ENCODE data around the gene ABCC4.

DNA sequence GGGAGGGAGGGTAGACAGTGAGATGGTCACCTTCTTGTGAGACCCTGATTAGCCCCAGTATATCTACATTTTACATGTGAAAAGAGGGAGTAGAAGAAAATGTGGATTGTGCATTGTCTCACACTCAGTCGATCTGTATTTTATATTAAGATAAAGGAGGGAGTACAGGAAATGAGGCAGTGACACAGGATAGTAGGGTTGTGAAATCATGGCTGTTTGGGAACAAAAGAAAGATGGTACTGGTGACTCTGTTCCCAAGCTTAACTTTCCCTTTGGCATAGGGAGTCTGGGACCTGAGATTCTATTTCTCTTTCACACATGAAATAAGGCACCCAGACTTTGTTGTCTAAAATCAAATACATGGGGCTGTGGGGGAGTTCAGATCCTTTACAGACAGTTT is 194.7 kb downstream of the ABCC4 start:
- TF ChIP-seq, protein P1, sequence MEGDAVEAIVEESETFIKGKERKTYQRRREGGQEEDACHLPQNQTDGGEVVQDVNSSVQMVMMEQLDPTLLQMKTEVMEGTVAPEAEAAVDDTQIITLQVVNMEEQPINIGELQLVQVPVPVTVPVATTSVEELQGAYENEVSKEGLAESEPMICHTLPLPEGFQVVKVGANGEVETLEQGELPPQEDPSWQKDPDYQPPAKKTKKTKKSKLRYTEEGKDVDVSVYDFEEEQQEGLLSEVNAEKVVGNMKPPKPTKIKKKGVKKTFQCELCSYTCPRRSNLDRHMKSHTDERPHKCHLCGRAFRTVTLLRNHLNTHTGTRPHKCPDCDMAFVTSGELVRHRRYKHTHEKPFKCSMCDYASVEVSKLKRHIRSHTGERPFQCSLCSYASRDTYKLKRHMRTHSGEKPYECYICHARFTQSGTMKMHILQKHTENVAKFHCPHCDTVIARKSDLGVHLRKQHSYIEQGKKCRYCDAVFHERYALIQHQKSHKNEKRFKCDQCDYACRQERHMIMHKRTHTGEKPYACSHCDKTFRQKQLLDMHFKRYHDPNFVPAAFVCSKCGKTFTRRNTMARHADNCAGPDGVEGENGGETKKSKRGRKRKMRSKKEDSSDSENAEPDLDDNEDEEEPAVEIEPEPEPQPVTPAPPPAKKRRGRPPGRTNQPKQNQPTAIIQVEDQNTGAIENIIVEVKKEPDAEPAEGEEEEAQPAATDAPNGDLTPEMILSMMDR (IDR thresholded peaks at IDR 0.05 in 2 of 3, conservative IDR thresholded peaks at IDR 0.05 in 1 of 3; ENCODE audit: insufficient read depth in 2 of 3, low read depth in 1 of 3, low read length in 3 of 3), result no peak
- TF ChIP-seq RAD51 (IDR thresholded peaks at IDR 0.05; ENCODE audit: borderline replicate concordance, low read depth) (no peak), POLR2A (conservative IDR thresholded peaks at IDR 0.05) (no peak), ZEB2 (IDR thresholded peaks at IDR 0.05) (no peak), NFE2L1 (tag; IDR thresholded peaks at IDR 0.05; ENCODE audit: borderline replicate concordance, low read depth) (no peak), CCAR2 (IDR thresholded peaks at IDR 0.05; ENCODE audit: low read depth, low read length) (no peak), SIN3B (IDR thresholded peaks at IDR 0.05; ENCODE audit: low read depth) (no peak)
- TF ChIP-seq, protein P2, sequence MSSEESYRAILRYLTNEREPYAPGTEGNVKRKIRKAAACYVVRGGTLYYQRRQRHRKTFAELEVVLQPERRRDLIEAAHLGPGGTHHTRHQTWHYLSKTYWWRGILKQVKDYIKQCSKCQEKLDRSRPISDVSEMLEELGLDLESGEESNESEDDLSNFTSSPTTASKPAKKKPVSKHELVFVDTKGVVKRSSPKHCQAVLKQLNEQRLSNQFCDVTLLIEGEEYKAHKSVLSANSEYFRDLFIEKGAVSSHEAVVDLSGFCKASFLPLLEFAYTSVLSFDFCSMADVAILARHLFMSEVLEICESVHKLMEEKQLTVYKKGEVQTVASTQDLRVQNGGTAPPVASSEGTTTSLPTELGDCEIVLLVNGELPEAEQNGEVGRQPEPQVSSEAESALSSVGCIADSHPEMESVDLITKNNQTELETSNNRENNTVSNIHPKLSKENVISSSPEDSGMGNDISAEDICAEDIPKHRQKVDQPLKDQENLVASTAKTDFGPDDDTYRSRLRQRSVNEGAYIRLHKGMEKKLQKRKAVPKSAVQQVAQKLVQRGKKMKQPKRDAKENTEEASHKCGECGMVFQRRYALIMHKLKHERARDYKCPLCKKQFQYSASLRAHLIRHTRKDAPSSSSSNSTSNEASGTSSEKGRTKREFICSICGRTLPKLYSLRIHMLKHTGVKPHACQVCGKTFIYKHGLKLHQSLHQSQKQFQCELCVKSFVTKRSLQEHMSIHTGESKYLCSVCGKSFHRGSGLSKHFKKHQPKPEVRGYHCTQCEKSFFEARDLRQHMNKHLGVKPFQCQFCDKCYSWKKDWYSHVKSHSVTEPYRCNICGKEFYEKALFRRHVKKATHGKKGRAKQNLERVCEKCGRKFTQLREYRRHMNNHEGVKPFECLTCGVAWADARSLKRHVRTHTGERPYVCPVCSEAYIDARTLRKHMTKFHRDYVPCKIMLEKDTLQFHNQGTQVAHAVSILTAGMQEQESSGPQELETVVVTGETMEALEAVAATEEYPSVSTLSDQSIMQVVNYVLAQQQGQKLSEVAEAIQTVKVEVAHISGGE (CRISPR knock-in tag; IDR thresholded peaks at IDR 0.05), result no peak
- TF ChIP-seq, protein P3, sequence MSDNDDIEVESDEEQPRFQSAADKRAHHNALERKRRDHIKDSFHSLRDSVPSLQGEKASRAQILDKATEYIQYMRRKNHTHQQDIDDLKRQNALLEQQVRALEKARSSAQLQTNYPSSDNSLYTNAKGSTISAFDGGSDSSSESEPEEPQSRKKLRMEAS (CRISPR knock-in tag; IDR thresholded peaks at IDR 0.05), result no peak

All from K562 (cell line).